SH-SY5Y (cell line): ENCODE data around the gene SLC41A3.

Experiments
- GATA2 ChIP-seq: IDR thresholded peaks from 2 replicates; pipeline ENCODE4 v1.6.1; 2011; ENCODE audit warnings: mild to moderate bottlenecking, low read depth, low read length
- GATA3 ChIP-seq: IDR thresholded peaks from 2 replicates; pipeline ENCODE4 v1.6.1; 2011; ENCODE audit warnings: low read depth, mild to moderate bottlenecking, low read length, moderate library complexity

- TF ChIP-seq GATA2 (no peak), GATA3 (no peak)
These were observed 37.1 kb upstream of the SLC41A3 start for GRCh38 chr3:126121074-126121473.
